WTC11 (cell line): ENCODE measurements around the gene GNAI1. TPM values are rescaled to one million over a fixed set of nuclear protein-coding genes. Genes with fewer than 3 reads are reported as not detected.

ENCODE experiments used
- ATAC-seq: fragments of 200-7000 bp; cut with Tn5 transposase; 2 replicates; pipeline ENCODE4 v1.10.0; 2021; ENCODE audit warnings: mild to moderate bottlenecking, moderate library complexity
- CTCF ChIA-PET: fragments of 300-600 bp; sonication (Branson Sonifier 250); formaldehyde crosslinking; loops from one replicate; lab custom pipeline; 2021; ENCODE audit warnings: antibody characterized with exemption; lab: Charles Lee
- POLR2A ChIA-PET: fragments of 350-600 bp; sonication (Branson Sonifier 250); formaldehyde crosslinking; loops from one replicate; lab custom pipeline; 2021; ENCODE audit warnings: antibody characterized with exemption; lab: Charles Lee
- DNase-seq: peaks from one replicate; pipeline ENCODE4 v3.0.0; 2021; ENCODE audit warnings: low spot score
- H3K27ac Mint-ChIP-seq: 2 replicates; pipeline ENCODE4 v1.8.0; 2021; ENCODE audit warnings: mixed read lengths
- H3K27me3 Mint-ChIP-seq: 2 replicates; pipeline ENCODE4 v1.8.0; 2021; ENCODE audit warnings: low read depth, mild to moderate bottlenecking, moderate library complexity, mixed read lengths
- H3K36me3 Mint-ChIP-seq: 2 replicates; pipeline ENCODE4 v1.8.0; 2021; ENCODE audit warnings: mixed read lengths
- H3K4me1 Mint-ChIP-seq: 2 replicates; pipeline ENCODE4 v1.8.0; 2022; ENCODE audit warnings: mixed read lengths
- H3K4me3 Mint-ChIP-seq: 2 replicates; pipeline ENCODE4 v1.8.0; 2021; ENCODE audit warnings: mild to moderate bottlenecking, moderate library complexity, mixed read lengths
- H3K9me3 Mint-ChIP-seq: 2 replicates; pipeline ENCODE4 v1.8.0; 2021; ENCODE audit warnings: mixed read lengths
- CREB1 ChIP-seq: sonication (generic); formaldehyde crosslinking; IDR thresholded peaks from 2 replicates; pipeline ENCODE4 v1.8.0; 2023; ENCODE audit warnings: mild to moderate bottlenecking, missing genetic modification reagents
- EMX1 ChIP-seq: fragments of 250-450 bp; sonication (Bioruptor Pico); IDR thresholded peaks from 2 replicates; pipeline ENCODE4 v1.8.0; 2021; ENCODE audit warnings: mild to moderate bottlenecking
- GTF2I ChIP-seq: fragments of 250-450 bp; sonication (Bioruptor Pico); conservative IDR thresholded peaks from 2 replicates; pipeline ENCODE4 v1.4.0; 2021; ENCODE audit warnings: mild to moderate bottlenecking
- IRF2 ChIP-seq: sonication (generic); formaldehyde crosslinking; IDR thresholded peaks from 2 replicates; pipeline ENCODE4 v1.8.0; 2022; ENCODE audit warnings: low read depth, missing genetic modification reagents, borderline replicate concordance
- JUN ChIP-seq: sonication (generic); formaldehyde crosslinking; IDR thresholded peaks from 2 replicates; pipeline ENCODE4 v1.8.0; 2023; ENCODE audit warnings: mild to moderate bottlenecking, missing genetic modification reagents
- NFATC4 ChIP-seq: fragments of 250-450 bp; sonication (Bioruptor Pico); IDR thresholded peaks from 2 replicates; pipeline ENCODE4 v1.9.0; 2021; ENCODE audit warnings: mild to moderate bottlenecking
- NR3C1 ChIP-seq: sonication (generic); formaldehyde crosslinking; conservative IDR thresholded peaks from 2 replicates; pipeline ENCODE4 v1.8.1; 2023; ENCODE audit warnings: low read depth, mild to moderate bottlenecking, missing genetic modification reagents
- TCF7 ChIP-seq: sonication (generic); formaldehyde crosslinking; IDR thresholded peaks from 2 replicates; pipeline ENCODE4 v1.8.0; 2022; ENCODE audit warnings: mild to moderate bottlenecking, low read depth, missing genetic modification reagents, moderate library complexity
- TEAD1 ChIP-seq: sonication (generic); formaldehyde crosslinking; IDR thresholded peaks from 2 replicates; pipeline ENCODE4 v1.8.0; 2022; ENCODE audit warnings: mild to moderate bottlenecking, missing genetic modification reagents
- ZNF263 ChIP-seq: sonication (generic); formaldehyde crosslinking; IDR thresholded peaks from 2 replicates; pipeline ENCODE4 v1.8.1; 2022; ENCODE audit warnings: low read depth, mild to moderate bottlenecking, moderate library complexity, missing genetic modification reagents
- ZNF281 ChIP-seq: sonication (generic); formaldehyde crosslinking; IDR thresholded peaks from 2 replicates; pipeline ENCODE4 v1.8.0; 2023; ENCODE audit warnings: mild to moderate bottlenecking, missing genetic modification reagents
- ZNF423 ChIP-seq: fragments of 250-450 bp; sonication (Bioruptor Pico); IDR thresholded peaks from 2 replicates; pipeline ENCODE4 v2.1.2; 2022; ENCODE audit warnings: mild to moderate bottlenecking, moderate library complexity
- total RNA-seq: library from RNA; stranded (reverse); gene quantifications from 3 replicates; pipeline ENCODE4 v1.2.3, GENCODE V29; 2021
- TF ChIP-seq, protein P1 (sequence below): sonication (generic); formaldehyde crosslinking; IDR thresholded peaks from 2 replicates; pipeline ENCODE4 v1.8.0; 2023; ENCODE audit warnings: missing genetic modification reagents, mild to moderate bottlenecking, borderline replicate concordance
- TF ChIP-seq, protein P2 (sequence below): sonication (generic); formaldehyde crosslinking; IDR thresholded peaks from 2 replicates; pipeline ENCODE4 v1.8.1; 2023; ENCODE audit warnings: mild to moderate bottlenecking, moderate library complexity, missing genetic modification reagents
- TF ChIP-seq, protein P3 (sequence below): fragments of 250-450 bp; sonication (Bioruptor Pico); IDR thresholded peaks from 2 replicates; pipeline ENCODE4 v1.9.0; 2021; ENCODE audit warnings: mild to moderate bottlenecking, borderline replicate concordance

The GNAI1 gene
- total RNA-seq, 1 experiment from 2014 or later = 26.7 TPM

DNA sequence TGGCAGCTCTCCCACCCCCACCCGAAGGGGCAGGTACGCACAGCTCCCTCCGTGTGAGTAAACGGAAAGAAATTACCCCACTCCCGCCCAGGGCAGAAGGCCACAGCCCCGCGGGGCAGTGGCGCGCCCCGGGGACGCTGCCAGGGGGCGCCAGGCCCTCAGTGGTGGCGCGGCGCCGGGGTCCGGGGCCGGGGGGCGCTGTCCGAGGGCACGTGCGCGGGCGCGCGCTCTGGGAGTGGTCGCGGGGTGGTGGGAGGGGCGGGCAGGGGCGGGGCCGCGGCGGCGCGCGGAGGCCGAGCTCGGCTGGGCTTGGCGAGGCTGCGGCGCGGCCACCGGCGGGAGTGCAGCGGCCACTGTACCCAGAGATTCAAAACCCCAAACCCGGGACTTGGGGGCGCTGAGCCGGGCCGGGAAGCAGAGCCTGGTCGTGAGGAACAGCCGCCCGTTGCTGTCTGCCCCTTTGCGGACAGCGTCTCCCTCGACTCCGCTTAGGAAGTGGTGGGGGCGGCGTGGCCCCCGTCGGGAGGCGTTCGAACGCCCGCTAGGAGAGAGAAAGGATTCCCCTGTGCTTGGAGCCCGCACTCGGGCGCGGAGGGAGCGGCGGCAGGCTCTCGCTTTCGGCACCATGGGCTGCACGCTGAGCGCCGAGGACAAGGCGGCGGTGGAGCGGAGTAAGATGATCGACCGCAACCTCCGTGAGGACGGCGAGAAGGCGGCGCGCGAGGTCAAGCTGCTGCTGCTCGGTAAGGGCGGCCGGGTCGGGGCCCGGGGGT is at the start of gene GNAI1 (continued):
- TF ChIP-seq, protein P1, sequence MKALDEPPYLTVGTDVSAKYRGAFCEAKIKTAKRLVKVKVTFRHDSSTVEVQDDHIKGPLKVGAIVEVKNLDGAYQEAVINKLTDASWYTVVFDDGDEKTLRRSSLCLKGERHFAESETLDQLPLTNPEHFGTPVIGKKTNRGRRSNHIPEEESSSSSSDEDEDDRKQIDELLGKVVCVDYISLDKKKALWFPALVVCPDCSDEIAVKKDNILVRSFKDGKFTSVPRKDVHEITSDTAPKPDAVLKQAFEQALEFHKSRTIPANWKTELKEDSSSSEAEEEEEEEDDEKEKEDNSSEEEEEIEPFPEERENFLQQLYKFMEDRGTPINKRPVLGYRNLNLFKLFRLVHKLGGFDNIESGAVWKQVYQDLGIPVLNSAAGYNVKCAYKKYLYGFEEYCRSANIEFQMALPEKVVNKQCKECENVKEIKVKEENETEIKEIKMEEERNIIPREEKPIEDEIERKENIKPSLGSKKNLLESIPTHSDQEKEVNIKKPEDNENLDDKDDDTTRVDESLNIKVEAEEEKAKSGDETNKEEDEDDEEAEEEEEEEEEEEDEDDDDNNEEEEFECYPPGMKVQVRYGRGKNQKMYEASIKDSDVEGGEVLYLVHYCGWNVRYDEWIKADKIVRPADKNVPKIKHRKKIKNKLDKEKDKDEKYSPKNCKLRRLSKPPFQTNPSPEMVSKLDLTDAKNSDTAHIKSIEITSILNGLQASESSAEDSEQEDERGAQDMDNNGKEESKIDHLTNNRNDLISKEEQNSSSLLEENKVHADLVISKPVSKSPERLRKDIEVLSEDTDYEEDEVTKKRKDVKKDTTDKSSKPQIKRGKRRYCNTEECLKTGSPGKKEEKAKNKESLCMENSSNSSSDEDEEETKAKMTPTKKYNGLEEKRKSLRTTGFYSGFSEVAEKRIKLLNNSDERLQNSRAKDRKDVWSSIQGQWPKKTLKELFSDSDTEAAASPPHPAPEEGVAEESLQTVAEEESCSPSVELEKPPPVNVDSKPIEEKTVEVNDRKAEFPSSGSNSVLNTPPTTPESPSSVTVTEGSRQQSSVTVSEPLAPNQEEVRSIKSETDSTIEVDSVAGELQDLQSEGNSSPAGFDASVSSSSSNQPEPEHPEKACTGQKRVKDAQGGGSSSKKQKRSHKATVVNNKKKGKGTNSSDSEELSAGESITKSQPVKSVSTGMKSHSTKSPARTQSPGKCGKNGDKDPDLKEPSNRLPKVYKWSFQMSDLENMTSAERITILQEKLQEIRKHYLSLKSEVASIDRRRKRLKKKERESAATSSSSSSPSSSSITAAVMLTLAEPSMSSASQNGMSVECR (CRISPR knock-in tag) = peak; percentile 57; the same call in 1 of the 2 replicates
- TF ChIP-seq, protein P2, sequence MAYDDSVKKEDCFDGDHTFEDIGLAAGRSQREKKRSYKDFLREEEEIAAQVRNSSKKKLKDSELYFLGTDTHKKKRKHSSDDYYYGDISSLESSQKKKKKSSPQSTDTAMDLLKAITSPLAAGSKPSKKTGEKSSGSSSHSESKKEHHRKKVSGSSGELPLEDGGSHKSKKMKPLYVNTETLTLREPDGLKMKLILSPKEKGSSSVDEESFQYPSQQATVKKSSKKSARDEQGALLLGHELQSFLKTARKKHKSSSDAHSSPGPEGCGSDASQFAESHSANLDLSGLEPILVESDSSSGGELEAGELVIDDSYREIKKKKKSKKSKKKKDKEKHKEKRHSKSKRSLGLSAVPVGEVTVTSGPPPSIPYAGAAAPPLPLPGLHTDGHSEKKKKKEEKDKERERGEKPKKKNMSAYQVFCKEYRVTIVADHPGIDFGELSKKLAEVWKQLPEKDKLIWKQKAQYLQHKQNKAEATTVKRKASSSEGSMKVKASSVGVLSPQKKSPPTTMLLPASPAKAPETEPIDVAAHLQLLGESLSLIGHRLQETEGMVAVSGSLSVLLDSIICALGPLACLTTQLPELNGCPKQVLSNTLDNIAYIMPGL = peak; percentile 88; the same call in 1 of the 2 replicates

DNA sequence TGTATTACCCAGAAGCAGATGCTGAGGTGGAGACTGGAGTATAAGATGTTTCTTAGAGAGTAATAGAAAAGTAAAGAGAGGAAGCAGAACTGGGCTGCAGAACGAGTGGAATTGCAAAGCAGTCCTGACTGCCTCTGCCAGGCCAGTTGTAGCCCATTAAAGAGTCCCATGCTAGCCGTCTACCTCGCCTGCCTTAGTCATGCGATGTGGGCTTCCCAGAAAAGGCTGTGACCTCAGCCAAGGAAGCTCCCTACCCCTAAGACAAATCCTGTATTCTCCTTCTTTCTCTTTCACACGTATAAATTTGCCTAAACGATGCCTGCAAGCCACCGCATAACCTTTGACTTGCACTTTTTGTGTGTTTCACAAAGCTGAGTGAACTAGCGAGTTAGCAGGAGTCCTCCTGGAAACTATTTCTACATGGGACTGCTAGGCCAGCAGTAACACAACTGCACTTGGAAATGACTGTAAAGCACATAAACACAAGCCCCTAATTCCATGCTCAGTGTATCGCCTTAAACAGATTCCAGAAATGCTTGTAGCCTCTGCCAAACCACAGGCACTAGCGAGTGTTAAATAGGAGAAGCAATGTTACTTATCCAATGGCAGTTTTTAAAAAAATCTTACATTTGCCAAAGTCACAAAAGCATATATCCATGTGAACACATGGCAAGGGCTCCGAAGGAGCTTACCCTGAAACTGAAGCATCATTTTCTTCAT is 47.4 kb upstream of the GNAI1 start:
- DNase-seq = no peak
- no peak; the same call in 1 of the 2 replicates for ATAC-seq
- Mint-ChIP-seq H3K4me1 (no peaks in the 10 kb centered on the region), H3K9me3 (peaks cover 7% of the 10 kb centered on the region), H3K4me3 (no peak overlapping the region), H3K27ac (0 out of 2 replicates have a peak overlapping the region, but pooled peaks have one; percentile 40), H3K27me3 (no peaks in the 10 kb centered on the region), H3K36me3 (no peaks in the 10 kb centered on the region)
- ChIA-PET CTCF (interaction anchor here (0.7 kb wide), 1 partner anchor 40 kb away, joined by 5 read pairs; no protein-coding TSS in a partner anchor), POLR2A (no interaction called here)
- TF ChIP-seq IRF2 (CRISPR knock-in tag) = no peak
- no peak for TF ChIP-seq NFATC4 (CRISPR knock-in tag)
- no peak for TF ChIP-seq TEAD1 (CRISPR knock-in tag)
- TF ChIP-seq EMX1 (CRISPR knock-in tag) = no peak

- ChIA-PET POLR2A (no interaction called here), CTCF (interaction anchor here (1.6 kb wide), 1 partner anchor 11 kb away, joined by 4 read pairs; no protein-coding TSS in a partner anchor)
- TF ChIP-seq JUN = no peak
- no peak for TF ChIP-seq ZNF423 (CRISPR knock-in tag)
- no peak for TF ChIP-seq ZNF263 (CRISPR knock-in tag)
- H3K4me3 Mint-ChIP-seq = no peak overlapping the region
- DNase-seq (no peak), ATAC-seq (no peak)
- no peaks in the 10 kb centered on the region for H3K4me1 Mint-ChIP-seq
- peaks cover 7% of the 10 kb centered on the region for H3K9me3 Mint-ChIP-seq
- no peak overlapping the region for H3K27ac Mint-ChIP-seq
- no peaks in the 10 kb centered on the region for H3K27me3 Mint-ChIP-seq
- no peaks in the 10 kb centered on the region for H3K36me3 Mint-ChIP-seq
Observed at GRCh38 chr7:80087771-80088170, 46.9 kb upstream of the GNAI1 start.

GRCh38 chr7:80088705-80089104 is 45.9 kb upstream of the GNAI1 start:
- no peak for DNase-seq
- Mint-ChIP-seq H3K4me1 (no peaks in the 10 kb centered on the region), H3K27ac (no peak overlapping the region), H3K27me3 (no peaks in the 10 kb centered on the region), H3K9me3 (peaks cover 7% of the 10 kb centered on the region), H3K4me3 (no peak overlapping the region), H3K36me3 (no peaks in the 10 kb centered on the region)
- TF ChIP-seq, protein P3, sequence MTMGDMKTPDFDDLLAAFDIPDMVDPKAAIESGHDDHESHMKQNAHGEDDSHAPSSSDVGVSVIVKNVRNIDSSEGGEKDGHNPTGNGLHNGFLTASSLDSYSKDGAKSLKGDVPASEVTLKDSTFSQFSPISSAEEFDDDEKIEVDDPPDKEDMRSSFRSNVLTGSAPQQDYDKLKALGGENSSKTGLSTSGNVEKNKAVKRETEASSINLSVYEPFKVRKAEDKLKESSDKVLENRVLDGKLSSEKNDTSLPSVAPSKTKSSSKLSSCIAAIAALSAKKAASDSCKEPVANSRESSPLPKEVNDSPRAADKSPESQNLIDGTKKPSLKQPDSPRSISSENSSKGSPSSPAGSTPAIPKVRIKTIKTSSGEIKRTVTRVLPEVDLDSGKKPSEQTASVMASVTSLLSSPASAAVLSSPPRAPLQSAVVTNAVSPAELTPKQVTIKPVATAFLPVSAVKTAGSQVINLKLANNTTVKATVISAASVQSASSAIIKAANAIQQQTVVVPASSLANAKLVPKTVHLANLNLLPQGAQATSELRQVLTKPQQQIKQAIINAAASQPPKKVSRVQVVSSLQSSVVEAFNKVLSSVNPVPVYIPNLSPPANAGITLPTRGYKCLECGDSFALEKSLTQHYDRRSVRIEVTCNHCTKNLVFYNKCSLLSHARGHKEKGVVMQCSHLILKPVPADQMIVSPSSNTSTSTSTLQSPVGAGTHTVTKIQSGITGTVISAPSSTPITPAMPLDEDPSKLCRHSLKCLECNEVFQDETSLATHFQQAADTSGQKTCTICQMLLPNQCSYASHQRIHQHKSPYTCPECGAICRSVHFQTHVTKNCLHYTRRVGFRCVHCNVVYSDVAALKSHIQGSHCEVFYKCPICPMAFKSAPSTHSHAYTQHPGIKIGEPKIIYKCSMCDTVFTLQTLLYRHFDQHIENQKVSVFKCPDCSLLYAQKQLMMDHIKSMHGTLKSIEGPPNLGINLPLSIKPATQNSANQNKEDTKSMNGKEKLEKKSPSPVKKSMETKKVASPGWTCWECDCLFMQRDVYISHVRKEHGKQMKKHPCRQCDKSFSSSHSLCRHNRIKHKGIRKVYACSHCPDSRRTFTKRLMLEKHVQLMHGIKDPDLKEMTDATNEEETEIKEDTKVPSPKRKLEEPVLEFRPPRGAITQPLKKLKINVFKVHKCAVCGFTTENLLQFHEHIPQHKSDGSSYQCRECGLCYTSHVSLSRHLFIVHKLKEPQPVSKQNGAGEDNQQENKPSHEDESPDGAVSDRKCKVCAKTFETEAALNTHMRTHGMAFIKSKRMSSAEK (CRISPR knock-in tag) = no peak
- TF ChIP-seq GTF2I (CRISPR knock-in tag) (no peak), CREB1 (CRISPR knock-in tag) (no peak), ZNF281 (no peak), NR3C1 (CRISPR knock-in tag) (no peak), IRF2 (CRISPR knock-in tag) (no peak), TCF7 (CRISPR knock-in tag) (no peak)
- ChIA-PET CTCF (interaction anchor here (0.7 to 1.6 kb wide), 2 partner anchors 10 to 303 kb away, joined by 3 to 4 read pairs; no protein-coding TSS in a partner anchor), POLR2A (no interaction called here)
- no peak for ATAC-seq
